Sigmoid colon (tissue), 7 donors: Measurements from ENCODE around the gene STKLD1. TPM values are rescaled to one million over a fixed set of nuclear protein-coding genes. Genes with fewer than 3 reads are reported as not detected.

Source experiments
- DNase-seq: peaks from one replicate; pipeline ENCODE4 v3.0.0-alpha.2; 2019
- H3K27ac ChIP-seq, 4 donors: fragments of 200-600 bp; sonication (generic); one replicate each; pipeline ENCODE4 v1.5.1; 2016 to 2019; ENCODE audit warnings: mild to moderate bottlenecking in 1 of 4
- H3K27me3 ChIP-seq, 3 donors: fragments of 200-600 bp; sonication (generic); one replicate each; pipeline ENCODE4 v1.5.1; 2019; ENCODE audit warnings: mild to moderate bottlenecking in 1 of 3
- H3K36me3 ChIP-seq, 4 donors: fragments of 200-600 bp; sonication (generic); one replicate each; pipeline ENCODE4 v1.5.1; 2016 to 2019
- H3K4me1 ChIP-seq, 4 donors: fragments of 200-600 bp; sonication (generic); one replicate each; pipeline ENCODE4 v1.5.1; 2017 to 2019
- H3K4me3 ChIP-seq, 4 donors: fragments of 200-600 bp; sonication (generic); one replicate each; pipeline ENCODE4 v1.5.1; 2017 to 2019; ENCODE audit warnings: mild to moderate bottlenecking in 2 of 4, moderate library complexity in 1 of 4
- H3K9me3 ChIP-seq, 4 donors: fragments of 200-600 bp in 3 of 4; sonication (generic) in 3 of 4; one replicate each; pipeline versions ENCODE4 v1.5.1 to v1.6.1; 2013 to 2019
- CTCF ChIP-seq, 4 experiments: fragments of 450-650 bp in 3 of 4; fragments of 200-600 bp in 1 of 4; IDR thresholded peaks; one replicate each; pipeline ENCODE4 v1.5.1; 2016 to 2019; ENCODE audit warnings: antibody characterized with exemption in 4 of 4, mild to moderate bottlenecking in 3 of 4, moderate library complexity in 2 of 4
- EP300 ChIP-seq, 4 donors: sonication (generic); formaldehyde crosslinking; IDR thresholded peaks; one replicate each; pipeline ENCODE4 v1.6.1; 2017; ENCODE audit warnings: antibody characterized with exemption in 4 of 4
- POLR2A ChIP-seq, 2 donors: fragments of 450-650 bp; IDR thresholded peaks; one replicate each; pipeline ENCODE4 v1.6.1; 2016; ENCODE audit warnings: antibody characterized with exemption in 2 of 2, mild to moderate bottlenecking in 2 of 2, moderate library complexity in 2 of 2
- POLR2AphosphoS5 ChIP-seq, 4 donors: sonication (generic); formaldehyde crosslinking; IDR thresholded peaks; one replicate each; pipeline ENCODE4 v1.6.1; 2017; ENCODE audit warnings: antibody characterized with exemption in 4 of 4
- WGBS, 2 donors: extraction: QIAGEN DNeasy Blood & Tissue Kit; methylation state at CpG; one replicate each; pipeline ENCODE4 v1.1.7; 2013; 5-methylcytosine and 5-hydroxymethylcytosine counted together
- intact Hi-C: fragments of 100-400 bp; cut with DNase I; formaldehyde crosslinking; loops from one replicate; pipeline ENCODE4 v1.15.1; 2023
- polyA plus RNA-seq, 3 donors: library from polyadenylated mRNA; stranded (reverse); fragments of 200-250 nt; gene quantifications; one replicate each; pipeline ENCODE4 v1.2.3, GENCODE V29; 2013
- total RNA-seq, 4 donors: library from RNA; depleted of rRNA; stranded (reverse); fragments of >200 nt; gene quantifications; one replicate each; pipeline ENCODE4 v1.1.0, GENCODE V29; 2016
- donor health status: healthy with polysubstance abuse.
- donor health status: Bipolar disorder and iron deficiency.
- donor health status: healthy.

The STKLD1 gene
- total and polyA plus RNA-seq, 7 donors: 0.49 to 8.3 (median 1.5) TPM; not detected in 1

- Histone ChIP-seq H3K36me3 (no peaks in the 10 kb centered on the region), H3K9me3 (no peaks in the 10 kb centered on the region), H3K4me1 (peaks cover 0 to 18% (median 16%) of the 10 kb centered on the region in 4 donors), H3K27me3 (peaks cover 11 to 63% (median 27%) of the 10 kb centered on the region in 3 donors), H3K27ac (no peak overlapping the region), H3K4me3 (no peak overlapping the region)
- DNase-seq: no peak
- 56 to 61% methylated on average over 10 of the region's 10 CpGs for WGBS, 2 donors
- intact Hi-C loops: no loop called here
- TF ChIP-seq CTCF (IDR thresholded peaks at IDR 0.05): no peak
- TF ChIP-seq POLR2A (IDR thresholded peaks at IDR 0.05): no peak
These were observed 51.6 kb downstream of the STKLD1 start for GRCh38 chr9:133427658-133428348.

GRCh38 chr9:133428617-133429101 lies 52.5 kb downstream of the STKLD1 start:
- no peak overlapping the region for H3K27ac ChIP-seq
- peaks cover 0 to 18% (median 16%) of the 10 kb centered on the region in 4 donors for H3K4me1 ChIP-seq
- no peak for DNase-seq
- WGBS, 2 donors: 1% methylated on average over 57 of the region's 57 CpGs
- H3K9me3 ChIP-seq: no peaks in the 10 kb centered on the region
- no peak for TF ChIP-seq POLR2AphosphoS5 (IDR thresholded peaks at IDR 0.05)
- no peak for TF ChIP-seq CTCF (IDR thresholded peaks at IDR 0.05)
- no peak for TF ChIP-seq POLR2A (IDR thresholded peaks at IDR 0.05)
- no peak for TF ChIP-seq EP300 (IDR thresholded peaks at IDR 0.05)
- peaks cover 11 to 59% (median 27%) of the 10 kb centered on the region in 3 donors for H3K27me3 ChIP-seq
- no peaks in the 10 kb centered on the region for H3K36me3 ChIP-seq
- intact Hi-C loops: no loop called here
- peak overlapping the region in 3 of 4 donors; percentile 14 to 35 (median 32) for H3K4me3 ChIP-seq

GRCh38 chr9:133429214-133429613 lies 53.0 kb downstream of the STKLD1 start:
- peaks cover 0 to 18% (median 16%) of the 10 kb centered on the region in 4 donors for H3K4me1 ChIP-seq
- peak overlapping the region in 1 of 4 donors; percentile 14 for H3K4me3 ChIP-seq
- peaks cover 11 to 55% (median 27%) of the 10 kb centered on the region in 3 donors for H3K27me3 ChIP-seq
- no peaks in the 10 kb centered on the region for H3K36me3 ChIP-seq
- WGBS, 2 donors: 6 to 8% methylated on average over 18 of the region's 18 CpGs
- intact Hi-C loops: no loop called here
- H3K9me3 ChIP-seq: no peaks in the 10 kb centered on the region
- H3K27ac ChIP-seq: no peak overlapping the region
- DNase-seq: no peak
- TF ChIP-seq POLR2AphosphoS5 (IDR thresholded peaks at IDR 0.05) (no peak), POLR2A (IDR thresholded peaks at IDR 0.05) (no peak), CTCF (IDR thresholded peaks at IDR 0.05) (no peak), EP300 (IDR thresholded peaks at IDR 0.05) (no peak)

GRCh38 chr9:133429641-133430161 lies 53.5 kb downstream of the STKLD1 start:
- Histone ChIP-seq H3K36me3 (no peaks in the 10 kb centered on the region), H3K4me1 (peaks cover 0 to 18% (median 16%) of the 10 kb centered on the region in 4 donors), H3K4me3 (no peak overlapping the region), H3K27me3 (peaks cover 11 to 51% (median 27%) of the 10 kb centered on the region in 3 donors), H3K27ac (no peak overlapping the region), H3K9me3 (no peaks in the 10 kb centered on the region)
- intact Hi-C loops: no loop called here
- no peak for DNase-seq
- 32 to 47% methylated on average over 49 of the region's 49 CpGs for WGBS, 2 donors
- no peak for TF ChIP-seq POLR2A (IDR thresholded peaks at IDR 0.05)
- TF ChIP-seq CTCF (IDR thresholded peaks at IDR 0.05): no peak
- no peak for TF ChIP-seq EP300 (IDR thresholded peaks at IDR 0.05)
- TF ChIP-seq POLR2AphosphoS5 (IDR thresholded peaks at IDR 0.05): no peak
